ENCODE results near the gene LAMB1.
"Not testable (repeated sequence)": the region's sequence is repeated elsewhere in the genome, so short reads cannot be mapped to it uniquely, and the experiment has no call there.

LAMB1 gene

GRCh38 chr7:107917763-107918651 lies 85.0 kb downstream of the LAMB1 start:
- no peak for DNase-seq (ENCODE audit: low read depth in 2 of 2)

GRCh38 chr7:107915541-107915940 lies 87.4 kb downstream of the LAMB1 start:
- no peak for DNase-seq (ENCODE audit: low read depth in 2 of 2)

DNA sequence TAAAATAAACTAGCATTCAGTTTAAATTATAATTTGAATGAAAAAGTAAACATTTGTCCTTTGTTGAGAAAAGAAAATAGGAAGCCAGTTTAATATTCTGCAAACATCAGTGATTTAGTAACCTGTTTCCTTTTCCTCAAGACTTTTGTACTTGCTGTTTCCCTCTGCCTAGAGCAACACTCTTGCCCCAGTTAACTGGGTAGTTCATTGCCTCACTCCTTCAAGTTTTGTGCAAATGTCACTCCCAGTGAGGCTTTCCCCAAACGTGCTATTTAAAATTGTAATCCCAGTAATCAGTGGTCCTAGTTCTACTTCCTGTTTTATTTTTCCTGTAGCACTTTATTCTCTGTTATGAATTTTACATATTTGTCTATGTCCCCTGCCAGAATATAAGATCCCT lies 88.1 kb downstream of the LAMB1 start:
- no peak for DNase-seq (ENCODE audit: low read depth in 2 of 2)

GRCh38 chr7:107913851-107914250 lies 89.1 kb downstream of the LAMB1 start:
- no peak for DNase-seq (ENCODE audit: low read depth in 2 of 2)

- no peak for DNase-seq (ENCODE audit: low read depth in 2 of 2)
Observed at GRCh38 chr7:107911981-107912380, 91.0 kb downstream of the LAMB1 start.

DNA sequence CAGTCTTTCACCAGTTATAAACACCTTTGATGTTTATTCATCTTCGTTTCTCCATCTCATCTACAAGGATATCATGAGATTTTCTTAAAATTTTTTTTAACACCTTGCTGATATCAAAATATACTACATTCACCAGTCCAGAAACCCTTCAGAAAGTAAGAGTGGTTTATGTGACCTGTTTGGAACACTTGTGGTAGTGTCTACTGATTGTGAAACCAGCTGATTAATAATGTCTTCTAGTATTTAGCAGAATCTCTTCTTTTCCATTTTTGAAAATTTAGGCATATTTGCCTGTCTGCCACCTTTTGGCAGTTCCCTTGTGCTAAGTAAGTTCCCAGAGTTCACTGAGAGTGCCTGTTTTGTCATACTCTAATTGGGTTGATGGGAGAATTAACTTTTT lies 93.5 kb downstream of the LAMB1 start:
- no peak for DNase-seq (ENCODE audit: low read depth in 2 of 2)

DNA sequence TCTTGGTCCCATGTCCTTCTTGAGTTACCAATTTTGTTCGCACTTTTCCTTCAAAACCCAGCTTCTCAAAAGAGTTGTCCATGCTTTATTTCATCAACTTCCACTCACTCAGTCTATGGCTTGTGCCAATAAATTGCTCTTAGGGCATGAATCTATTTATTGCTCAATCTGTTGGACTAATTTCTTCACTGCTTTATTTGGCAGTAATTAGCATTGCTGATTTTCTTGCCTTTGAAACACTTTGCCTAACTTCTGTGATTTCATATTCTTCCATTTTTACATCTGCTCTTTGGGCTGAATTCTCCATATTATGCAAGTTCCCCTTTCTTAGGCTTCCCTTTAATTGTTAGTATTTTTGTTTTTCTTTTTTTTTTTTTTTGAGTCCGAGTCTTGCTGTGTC lies 95.2 kb downstream of the LAMB1 start:
- no peak for DNase-seq (ENCODE audit: low read depth in 2 of 2)

- no peak for DNase-seq (ENCODE audit: low read depth in 2 of 2)
Observed at GRCh38 chr7:107902381-107902780, 100.6 kb downstream of the LAMB1 start.

DNA sequence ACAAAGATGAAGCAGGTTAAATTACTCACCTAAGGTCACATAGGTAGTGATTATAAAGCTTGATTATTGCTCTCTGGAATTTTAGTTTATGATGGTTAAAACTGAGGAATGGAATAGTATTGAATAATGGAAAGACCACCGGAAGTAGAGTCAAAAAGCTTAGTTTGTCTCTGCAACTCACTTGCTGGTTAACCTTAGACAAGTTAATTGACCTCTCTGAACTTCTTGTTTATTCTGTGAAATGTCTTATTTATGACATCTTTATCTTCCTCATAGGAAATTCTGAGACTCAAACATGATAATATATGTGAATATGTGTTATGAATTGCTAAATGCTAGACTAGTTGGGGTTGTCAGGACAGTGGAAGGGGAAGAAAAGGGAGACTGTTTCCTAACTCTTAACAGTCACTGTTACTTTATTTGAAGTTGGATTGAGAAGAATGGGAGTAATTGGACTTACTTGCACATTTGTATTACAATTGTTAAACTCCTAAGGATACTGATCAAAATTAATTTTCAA lies 102.4 kb downstream of the LAMB1 start:
- no peak for DNase-seq (ENCODE audit: low read depth in 2 of 2)

GRCh38 chr7:107898997-107899594 lies 103.9 kb downstream of the LAMB1 start:
- no peak for DNase-seq (ENCODE audit: low read depth in 2 of 2)

- not testable (repeated sequence) for DNase-seq (ENCODE audit: low read depth in 2 of 2)
Observed at GRCh38 chr7:107892367-107892741, 110.6 kb downstream of the LAMB1 start.

DNA sequence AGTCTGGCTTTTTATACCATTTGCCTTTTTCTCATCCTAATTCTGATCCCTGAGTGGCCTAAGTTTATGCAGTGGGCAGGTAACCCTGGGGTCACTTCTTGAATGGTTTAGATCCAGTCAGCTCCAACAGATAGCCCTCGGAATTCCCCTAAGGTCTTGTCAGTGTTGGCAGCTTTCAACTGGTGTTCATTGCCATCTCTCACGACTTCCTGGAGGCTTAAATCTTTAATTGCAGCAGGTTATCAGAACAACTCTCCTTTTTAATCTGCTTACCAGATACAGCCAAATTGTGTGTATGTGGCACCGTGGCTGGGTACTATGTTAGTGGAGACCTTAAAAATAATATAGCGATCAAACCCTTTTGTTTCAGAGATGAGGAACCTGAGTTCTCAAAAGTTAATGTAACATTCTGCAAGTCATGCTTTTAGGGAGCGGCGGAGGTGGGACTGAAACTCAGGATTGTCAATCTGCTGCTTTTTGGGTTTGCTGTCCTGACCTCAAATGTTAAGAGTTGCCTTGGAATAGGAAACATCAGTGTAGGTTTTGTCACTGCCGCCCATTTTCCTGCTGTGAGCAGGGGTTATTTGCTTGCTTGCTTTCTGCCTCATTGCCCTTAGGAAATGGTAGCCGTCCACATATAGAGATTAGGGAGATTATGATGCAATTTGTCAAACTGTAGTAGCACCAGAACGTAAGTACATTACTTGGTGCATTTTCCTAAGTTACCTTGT lies 111.2 kb downstream of the LAMB1 start:
- no peak for DNase-seq (ENCODE audit: low read depth in 2 of 2)

- peak; percentile 87 to 93 for DNase-seq (ENCODE audit: low read depth in 2 of 2)
Observed at GRCh38 chr7:107890962-107891635, 111.9 kb downstream of the LAMB1 start, which contains the start of gene DLD. TSS of gene DLD (plus strand) at chr7:107891183. CDS start at chr7:107891251, 68 bp downstream.

- no peak for DNase-seq (ENCODE audit: low read depth in 2 of 2)
Observed at GRCh38 chr7:107890493-107890961, 112.4 kb downstream of the LAMB1 start.

DNA sequence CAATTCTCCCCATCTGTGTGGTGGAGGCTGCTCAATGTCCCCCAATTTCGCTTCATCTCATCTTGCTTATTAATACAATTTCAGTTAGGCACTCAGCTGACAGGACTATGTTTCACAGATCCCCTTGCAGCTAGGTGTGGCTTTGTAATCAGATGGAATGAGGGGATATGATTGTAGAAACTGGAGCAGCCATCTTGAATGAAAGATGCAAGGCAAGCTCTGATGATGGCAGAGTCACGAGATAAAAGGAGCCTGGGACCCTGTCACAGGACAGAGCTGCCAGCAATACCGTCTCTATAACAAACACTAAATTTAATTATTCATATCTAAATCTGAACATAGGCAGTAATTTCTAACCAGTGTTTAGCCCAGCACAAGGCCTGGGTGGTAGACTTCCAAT lies 113.0 kb downstream of the LAMB1 start:
- DNase-seq (ENCODE audit: low read depth in 2 of 2): no peak

DNA sequence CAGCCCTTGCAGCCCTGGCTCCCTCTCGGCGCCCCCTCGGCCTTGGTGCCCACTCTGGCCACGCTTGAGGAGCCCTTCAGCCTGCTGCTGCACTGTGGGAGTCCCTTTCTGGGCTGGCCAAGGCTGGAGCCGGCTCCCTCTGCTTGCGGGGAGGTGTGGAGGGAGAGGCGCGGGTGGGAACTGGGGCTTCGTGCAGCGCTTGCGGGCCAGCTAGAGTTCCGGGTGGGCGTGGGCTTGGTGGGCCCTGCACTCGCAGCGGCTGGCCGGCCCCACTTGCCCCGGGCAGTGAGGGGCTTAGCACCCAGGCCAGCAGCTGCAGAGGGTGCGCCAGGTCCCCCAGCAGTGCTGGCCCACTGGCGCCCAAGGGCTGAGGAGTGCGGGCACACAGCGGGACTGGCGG lies 115.1 kb downstream of the LAMB1 start:
- DNase-seq (ENCODE audit: low read depth in 2 of 2): not testable (repeated sequence)

DNA sequence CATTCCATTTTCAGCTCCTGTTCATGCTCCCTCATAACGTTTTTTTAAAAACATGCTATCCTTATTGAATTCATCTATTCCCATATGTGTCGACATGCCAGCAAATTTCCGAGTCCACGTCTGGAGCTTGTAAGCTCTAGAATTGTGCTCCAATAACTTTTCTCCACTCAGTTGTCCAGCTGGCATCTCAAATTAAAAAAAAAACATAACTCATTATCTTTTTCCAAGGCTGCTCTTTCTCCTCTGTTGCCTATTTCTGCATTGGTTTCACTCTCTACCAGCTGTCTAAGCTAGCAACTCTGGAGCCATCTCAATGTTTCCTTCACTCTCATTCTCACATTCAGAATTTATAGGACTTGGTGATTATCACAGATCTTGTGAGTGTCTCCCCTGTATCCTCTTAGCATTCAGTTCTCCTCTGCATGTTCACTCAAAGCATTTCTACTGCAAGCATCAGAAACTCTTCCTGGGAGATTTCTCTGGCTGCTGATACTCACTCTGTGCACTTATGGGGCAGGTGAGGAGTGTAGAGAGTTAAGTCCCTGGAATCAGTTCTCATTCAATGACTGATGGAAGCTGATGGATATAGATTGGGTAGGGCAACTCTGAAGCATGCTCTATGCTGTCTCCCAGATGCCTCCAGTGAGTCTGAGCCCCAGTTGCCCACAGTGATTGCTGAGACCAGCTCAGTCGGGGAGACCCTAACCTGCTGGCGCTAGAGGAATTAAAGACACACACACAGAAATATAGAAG lies 118.7 kb downstream of the LAMB1 start:
- no peak for DNase-seq (ENCODE audit: low read depth in 2 of 2)

GRCh38 chr7:107882766-107883165 lies 120.2 kb downstream of the LAMB1 start:
- no peak for DNase-seq (ENCODE audit: low read depth in 2 of 2)

GRCh38 chr7:107879400-107880035 lies 123.4 kb downstream of the LAMB1 start:
- DNase-seq (ENCODE audit: low read depth in 2 of 2): peak in 1 of 2 experiments; percentile 31

DNA sequence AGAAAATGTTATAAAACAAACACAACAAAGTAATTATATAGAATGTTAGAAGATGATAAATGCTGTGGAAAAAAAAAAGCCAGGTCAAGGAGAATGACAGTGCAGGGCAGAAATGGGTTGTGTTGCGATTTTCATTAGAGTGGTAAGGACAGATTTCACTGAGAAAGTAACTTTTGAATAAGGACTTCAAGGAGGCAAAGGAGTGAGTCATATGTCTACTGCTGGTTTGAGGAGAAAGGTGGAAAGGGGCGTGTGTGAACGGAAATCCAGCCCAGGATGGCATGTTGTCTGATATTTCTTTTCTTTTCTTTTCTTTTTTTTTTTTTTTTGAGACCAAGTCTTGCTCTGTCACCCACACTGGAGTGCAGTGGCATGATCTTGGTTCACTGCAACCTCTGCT lies 124.3 kb downstream of the LAMB1 start:
- DNase-seq (ENCODE audit: low read depth in 2 of 2): no peak
